Measurements from ENCODE around the gene NHLRC4.

Gene NHLRC4

DNA sequence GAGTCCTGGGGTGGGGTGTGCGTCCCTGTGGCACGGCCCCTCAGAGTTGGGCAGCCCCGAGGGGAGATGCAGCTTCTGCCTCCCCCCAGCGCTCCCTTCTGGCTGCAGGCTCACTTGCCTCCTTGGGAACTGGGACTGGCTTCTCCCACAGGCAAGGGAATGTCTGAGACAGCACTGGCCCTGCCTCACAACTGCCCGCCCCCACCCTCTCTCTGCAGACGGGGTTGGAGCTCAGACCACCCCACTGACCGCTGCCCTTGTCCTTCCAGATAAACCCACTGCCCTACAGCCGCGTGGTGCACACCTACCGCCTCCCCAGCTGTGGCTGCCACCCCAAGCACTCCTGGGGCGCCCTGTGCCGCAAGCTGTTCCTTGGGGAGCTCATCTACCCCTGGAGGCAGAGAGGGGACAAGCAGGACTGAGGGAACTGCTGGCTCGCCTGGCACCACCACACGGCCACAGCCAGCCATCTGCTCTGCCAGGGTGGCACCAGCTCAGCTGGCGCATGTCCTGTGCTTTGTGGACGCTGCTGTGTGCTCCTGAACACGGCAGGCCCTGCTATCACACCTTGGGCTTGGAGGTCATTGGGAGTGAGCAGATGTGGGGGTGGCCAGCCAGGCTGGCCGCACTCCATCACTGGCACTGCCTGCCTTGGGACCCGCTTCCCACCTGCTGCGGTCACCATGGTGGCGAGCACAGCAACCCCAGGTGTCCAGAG lies 16.0 kb downstream of the NHLRC4 start:
- no peak for DNase-seq (ENCODE audit: low spot score)

DNA sequence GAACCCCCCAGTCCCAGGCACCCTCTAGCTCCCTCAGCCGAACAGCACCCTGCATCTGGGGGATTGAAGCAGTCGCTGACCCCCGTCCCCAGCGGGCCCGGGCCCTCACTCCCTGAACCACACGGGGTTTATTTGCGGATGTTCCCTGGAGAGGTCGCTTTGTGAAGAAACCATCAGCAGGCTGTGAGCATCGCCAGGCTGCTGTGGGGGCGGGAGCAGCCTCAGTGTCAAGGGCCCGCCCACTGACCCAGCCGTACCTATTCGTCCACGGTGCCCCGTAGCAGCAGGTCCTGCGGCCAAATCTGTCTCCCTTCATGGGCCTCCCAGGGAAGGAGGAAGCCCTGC lies 16.6 kb downstream of the NHLRC4 start:
- DNase-seq (ENCODE audit: low spot score) = no peak

DNA sequence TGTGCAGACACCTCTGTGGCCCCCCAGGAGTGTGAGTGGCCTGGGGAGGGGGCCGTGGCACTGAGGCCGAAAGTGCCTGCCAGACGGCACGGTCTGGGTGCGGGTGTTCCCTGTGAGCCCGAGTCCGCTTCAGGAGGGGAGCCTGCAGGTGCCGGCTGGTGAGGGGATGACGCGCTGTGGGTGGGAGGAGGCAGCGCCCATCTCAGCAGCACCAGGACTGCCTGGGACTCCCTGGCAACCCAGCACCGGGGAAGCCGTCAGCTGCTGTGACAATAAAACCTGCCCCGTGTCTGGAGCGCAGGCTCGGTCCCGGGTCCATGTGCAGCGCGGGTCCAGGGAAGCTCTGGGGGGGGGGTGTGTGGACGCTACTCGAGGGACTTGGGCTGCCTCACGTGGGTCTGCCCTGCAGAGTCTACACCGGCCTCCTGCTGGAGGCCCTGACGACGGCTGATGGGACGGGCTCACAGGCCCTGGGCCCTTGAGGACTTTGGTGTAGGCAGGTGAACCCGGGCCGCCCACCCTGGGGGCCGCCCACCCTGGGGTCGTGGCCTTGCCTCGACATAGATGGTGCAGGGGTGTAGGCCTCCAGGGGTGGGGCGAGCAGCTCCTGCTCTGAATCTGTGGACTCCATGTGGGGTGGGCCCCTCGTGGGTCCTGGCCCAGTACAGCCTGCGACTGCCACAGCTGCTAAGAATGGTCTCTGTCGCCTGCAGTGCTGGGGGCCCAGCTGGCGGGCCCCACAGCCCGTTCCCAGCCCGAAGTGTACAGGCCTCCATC lies 17.2 kb downstream of the NHLRC4 start:
- no peak for DNase-seq (ENCODE audit: low spot score)

DNA sequence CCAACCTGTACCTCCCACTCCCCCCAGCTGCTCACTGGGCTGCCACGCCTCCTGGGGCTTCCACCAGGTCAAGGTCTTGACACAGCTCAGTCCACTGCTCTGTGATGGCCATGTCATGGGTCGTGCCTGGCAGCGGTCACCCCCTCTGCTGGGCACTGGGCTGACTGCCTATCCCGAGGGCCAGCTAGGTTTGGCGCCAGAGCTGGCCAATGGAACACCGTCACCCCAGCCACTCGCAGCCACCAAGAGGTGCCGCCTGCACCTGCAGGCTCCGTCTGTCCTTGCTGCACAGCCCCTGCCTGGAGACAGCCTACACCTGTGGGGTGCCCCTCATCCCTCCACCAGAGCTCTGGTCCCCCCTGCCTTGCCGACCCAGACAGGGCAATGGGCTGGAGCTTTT lies 18.5 kb downstream of the NHLRC4 start:
- peak; percentile 64 for DNase-seq (ENCODE audit: low spot score)

DNA sequence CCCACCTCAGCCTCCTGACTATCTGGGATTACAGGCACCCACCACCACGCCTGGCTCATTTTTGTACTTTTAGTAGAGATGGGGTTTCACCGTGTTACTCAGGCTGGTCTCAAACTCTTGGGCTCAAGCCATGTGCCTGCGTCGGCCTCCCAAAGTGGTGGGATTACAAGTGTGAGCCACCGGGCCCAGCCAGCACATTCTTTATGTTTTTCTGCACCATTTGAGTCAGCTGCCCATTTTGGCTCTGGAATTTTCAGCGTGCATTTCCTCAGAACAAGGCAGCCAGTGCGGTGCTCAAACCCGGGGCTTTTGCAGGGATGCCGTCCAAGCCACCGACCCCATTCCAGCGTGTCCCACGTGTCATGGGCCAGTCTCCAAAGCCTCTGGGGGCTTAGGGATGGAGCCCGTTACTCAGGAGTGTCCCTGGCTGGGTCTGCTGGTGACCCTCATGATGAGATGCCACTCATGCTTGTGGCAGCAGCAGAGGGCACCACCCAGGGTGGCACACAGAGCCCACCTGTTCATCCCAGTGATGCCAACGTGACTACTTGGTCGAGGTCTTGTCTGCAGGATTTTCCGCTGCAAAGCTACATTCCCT lies 19.3 kb downstream of the NHLRC4 start:
- no peak for DNase-seq (ENCODE audit: low spot score)

DNA sequence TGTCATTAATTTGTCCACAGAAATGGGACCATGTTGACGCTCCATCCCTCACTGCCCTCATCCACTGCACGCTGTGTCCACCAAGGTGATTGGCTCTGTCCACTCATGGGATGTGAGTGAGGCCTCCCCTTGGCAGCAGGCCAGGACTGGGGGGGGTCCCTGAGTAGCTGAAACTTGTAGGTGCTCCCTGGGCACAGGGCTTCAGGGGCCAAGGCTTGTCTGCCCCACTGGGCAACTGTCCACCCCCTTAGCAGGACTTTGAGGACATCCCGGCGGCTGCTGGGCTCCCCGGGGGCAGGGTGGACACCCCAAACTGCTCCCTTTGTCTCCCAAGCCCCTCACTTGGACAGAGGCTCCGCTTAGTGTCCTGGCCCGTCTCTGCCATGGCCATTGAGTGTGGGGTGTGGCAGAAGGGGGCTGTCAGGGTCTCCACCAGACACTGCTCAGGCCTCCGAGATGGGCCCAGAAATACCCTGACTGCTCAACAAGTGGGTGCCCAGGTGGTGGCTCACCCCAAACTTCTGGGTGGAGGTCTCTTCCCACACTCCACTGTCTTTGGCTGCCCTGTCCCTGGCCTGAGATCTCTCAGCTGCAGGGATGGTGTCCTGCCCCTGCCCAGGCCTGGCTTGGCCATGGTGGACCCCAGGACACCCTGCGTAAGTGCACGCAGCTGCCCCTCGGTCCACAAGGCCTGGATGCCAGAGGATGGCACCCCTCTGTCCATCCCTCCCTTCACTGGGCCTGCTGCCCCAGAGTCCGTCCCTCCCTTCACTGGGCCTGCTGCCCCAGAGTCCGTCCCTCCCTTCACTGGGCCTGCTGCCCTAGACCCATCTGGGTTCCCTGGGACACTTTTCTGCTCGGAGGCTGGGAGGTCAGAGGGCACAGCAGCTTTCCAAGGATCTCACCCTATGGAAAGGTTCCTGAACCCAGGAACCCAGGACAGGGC lies 20.1 kb downstream of the NHLRC4 start:
- no peak for DNase-seq (ENCODE audit: low spot score)

DNA sequence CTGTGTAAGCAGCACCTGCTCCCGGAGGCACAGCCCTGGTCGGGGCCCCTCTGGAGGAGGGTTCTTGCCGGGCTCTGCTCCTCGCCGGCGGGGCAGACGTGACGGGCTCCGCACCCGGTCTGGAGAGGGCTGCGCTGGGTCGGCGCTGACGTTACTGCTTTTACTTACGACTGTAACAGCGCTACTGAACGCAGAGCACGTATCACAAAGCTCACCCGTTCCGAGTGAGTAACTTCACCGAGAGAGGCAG lies 21.8 kb downstream of the NHLRC4 start:
- no peak for DNase-seq (ENCODE audit: low spot score)

DNA sequence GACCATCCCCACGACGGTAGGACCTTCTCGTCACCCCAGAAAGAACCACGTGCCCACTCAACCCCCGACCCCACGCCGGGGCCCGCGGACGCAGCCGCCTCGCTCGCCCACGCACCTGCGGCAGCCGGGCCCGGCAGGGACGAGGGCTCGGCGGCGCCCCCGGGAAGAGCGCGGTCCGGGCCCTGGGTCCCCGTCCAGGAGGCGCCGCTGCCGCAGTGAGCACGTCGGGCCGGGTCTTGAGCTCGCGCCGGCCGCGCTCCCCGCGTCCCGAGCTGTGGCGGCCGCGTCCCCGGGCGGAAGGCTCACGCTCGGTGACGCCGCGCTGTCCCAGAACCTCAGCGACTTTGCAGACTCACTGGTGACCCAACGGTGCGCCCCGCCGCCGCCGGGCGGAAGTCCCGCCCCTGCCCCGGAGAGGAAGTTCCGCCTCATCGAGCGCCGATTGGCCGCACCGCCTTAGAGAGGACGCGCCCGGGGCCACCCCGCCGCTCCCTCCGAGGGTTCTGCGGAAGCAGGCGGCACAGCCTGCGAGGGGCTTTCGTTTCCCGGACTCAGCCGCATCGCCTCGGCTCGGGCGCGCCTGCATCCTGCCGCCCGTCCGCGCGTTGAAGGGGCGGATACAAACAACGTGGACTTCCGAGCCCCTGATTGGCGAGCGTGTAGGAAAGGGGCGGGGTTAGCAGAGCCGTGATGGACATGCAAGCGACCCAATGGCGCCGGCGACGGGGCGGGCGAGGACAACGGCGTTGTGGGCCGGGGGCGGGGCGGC lies 22.3 kb downstream of the NHLRC4 start:
- DNase-seq (ENCODE audit: low spot score) = peak; percentile 100

DNA sequence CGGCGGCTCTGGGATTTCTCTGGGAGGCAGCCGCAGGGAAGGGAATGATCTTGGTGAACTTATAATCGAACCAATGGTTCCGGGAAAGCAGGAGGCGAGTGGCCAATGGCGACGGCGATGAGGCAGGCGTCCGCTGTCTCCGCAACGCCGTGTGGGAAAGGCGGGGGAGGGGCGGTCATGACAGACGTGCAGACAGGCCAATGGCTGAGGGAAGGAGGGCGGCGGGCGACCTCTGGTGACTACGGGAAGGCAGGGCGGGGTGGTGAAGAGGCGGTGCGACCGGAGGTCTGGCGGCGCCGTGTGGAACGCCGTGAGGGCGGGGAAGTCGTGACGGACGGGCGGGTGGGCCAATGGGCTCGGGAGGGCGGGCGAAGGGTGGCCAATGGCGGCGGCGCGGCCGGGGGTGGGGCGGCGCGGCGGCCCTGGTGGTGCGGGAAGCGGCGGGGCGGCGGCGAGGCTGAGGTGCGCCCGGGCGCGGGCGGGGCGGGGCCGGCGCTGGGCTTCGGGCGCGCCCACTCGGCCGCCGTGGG lies 22.9 kb downstream of the NHLRC4 start, which contains the start of gene RAB40C:
Gene RAB40C, plus strand, starts transcription at position 409 of the 530 bp plus-strand sequence. CDS start 226 bp downstream, outside the sequence.
- DNase-seq (ENCODE audit: low spot score) = peak; percentile 100

DNA sequence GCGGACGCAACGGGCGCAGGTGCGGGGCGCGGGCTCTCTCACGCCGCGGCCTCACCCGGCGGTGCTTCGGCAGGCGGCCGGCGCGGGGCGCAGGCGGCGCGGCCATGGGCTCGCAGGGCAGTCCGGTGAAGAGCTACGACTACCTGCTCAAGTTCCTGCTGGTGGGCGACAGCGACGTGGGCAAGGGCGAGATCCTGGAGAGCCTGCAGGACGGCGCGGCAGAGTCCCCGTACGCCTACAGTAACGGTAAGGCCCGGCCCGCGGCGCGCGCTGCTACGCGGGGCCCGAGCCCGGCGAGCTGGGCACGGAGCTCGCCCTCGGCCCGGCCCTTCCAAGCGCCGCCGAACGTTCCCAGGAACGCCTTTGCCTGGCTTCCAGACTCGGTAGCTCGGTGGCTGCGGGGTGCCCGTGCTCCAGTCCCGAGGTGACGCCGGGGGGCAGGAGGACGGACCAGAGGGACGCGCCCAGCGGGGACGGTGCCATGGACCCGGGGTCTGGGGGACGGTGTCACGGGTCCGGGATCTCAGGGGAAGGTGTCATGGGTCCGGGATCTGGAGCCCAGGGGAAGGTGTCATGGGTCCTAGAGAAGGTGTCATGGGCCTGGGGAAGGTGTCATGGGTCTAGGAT lies 23.5 kb downstream of the NHLRC4 start:
- DNase-seq (ENCODE audit: low spot score) = no peak

DNA sequence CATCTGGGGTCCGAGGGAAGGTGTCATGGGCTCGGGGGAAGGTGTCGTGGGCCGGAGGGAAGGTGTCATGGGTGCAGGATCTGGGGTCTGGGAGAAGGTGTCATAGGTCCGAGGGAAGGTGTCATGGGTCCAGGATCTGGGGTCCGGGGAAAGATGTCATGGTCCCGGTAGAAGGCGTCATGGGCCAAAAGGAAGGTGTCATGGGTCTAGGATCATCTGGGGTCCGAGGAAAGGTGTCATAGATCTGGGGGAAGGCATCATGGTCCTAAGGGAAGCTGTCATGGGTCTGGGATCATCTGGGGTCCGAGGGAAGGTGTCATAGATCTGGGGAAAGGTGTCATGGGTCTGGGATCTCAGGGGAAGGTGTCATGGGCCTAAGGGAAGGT lies 24.0 kb downstream of the NHLRC4 start:
- DNase-seq (ENCODE audit: low spot score) = no peak

DNA sequence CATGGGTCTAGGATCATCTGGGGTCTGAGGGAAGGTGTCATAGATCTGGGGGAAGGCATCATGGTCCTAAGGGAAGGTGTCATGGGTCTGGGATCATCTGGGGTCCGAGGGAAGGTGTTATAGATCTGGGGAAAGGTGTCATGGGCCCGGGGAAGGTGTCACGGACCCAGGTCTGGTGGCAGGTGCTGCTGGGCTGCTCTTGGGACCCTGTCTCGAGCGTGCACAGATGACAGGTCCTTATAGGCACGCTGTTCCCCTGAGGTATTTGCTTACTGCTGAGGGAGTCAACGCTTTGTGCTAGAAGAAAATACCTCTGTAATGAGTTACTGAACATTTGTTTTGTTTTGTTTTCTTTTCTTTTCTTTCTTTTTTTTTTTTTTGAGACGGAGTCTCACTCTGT lies 24.4 kb downstream of the NHLRC4 start:
- no peak for DNase-seq (ENCODE audit: low spot score)

DNA sequence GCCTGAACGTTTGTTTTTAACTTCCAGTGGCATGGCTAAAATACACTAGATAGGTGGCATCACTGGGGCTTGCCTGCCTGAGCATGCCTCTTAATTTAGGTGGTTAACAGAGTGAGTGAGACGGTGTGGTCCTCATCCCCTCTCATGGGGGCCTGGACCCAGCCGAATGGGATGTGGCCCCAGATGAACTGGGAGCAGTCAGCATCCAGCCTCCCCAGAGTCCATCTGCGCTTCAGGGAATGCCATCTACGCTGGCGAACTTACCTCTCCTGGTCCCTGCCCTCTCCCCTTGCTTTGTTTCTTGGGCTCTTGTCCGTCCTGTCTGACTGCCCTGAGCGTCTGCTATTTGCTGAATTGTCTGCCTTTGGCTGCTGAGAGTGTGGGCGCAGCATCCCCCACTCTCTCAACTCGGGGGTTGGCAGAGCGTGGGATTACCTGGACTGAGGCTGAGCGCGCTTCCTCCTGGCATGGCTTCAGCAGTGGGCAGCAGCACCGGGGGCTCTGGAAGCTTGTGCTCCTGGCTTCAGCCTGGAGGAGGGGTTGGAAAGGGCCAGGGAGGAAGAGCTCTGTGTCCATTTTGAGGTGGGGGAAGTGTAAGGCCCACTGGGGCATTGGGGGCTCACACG lies 25.2 kb downstream of the NHLRC4 start:
- DNase-seq (ENCODE audit: low spot score) = no peak

DNA sequence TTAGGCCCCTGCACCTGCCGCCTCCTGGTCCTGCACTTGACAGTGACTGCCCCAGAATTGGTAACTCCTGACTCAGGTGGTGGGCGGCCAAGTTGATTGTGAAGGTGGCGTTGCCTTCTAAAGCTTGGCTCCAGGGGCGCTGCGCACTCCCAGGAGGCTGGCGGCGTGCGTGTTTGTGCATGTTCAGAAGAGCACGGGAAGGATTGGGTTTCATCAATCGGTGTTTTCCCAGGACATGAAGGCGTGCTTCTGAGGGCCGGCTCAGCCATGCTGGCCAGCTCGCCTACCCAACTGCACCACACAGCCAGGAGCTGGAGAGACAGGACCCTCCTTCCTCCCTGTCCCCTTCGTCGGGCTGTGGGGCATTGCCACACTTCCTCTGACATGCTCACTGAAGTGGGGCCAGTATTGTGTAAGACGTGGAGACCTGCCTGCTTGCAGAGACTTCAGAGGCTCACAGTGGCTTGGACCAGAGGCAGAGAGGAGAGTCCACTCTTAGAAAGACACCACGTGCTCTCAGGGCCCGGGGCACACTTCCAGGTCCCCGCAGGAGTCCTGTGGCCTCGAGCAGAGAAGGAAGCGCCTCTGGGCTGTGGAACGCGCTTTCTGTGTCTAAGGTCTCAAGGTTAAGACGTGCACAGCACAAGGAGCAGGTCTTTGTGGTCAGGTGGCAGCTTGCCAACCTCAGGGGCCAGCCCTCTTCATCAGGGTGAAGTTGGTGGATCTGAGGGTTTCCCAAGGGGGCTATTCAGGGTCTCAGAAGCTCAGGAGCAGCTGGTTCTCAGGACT lies 25.9 kb downstream of the NHLRC4 start:
- no peak for DNase-seq (ENCODE audit: low spot score)

DNA sequence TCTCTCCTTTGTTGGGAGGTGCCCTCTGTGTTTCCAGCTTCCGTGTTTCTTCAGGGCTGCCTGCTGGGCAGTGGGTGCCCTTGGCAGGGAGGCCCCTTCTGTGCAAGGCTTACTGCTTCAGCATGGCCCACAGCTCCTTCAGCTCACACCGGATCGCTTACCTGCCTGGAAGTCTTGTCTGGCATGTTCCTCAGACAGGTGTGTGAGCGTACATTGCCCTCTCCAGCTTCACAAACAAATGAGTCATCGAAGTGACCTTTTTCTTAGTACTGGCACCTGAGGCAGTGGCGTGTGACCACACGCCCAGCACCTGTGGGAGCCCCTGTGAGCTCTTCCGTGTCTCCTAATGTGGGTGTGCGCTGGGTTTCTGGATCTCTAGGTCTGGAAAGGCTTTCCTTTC lies 26.6 kb downstream of the NHLRC4 start:
- DNase-seq (ENCODE audit: low spot score) = no peak

DNA sequence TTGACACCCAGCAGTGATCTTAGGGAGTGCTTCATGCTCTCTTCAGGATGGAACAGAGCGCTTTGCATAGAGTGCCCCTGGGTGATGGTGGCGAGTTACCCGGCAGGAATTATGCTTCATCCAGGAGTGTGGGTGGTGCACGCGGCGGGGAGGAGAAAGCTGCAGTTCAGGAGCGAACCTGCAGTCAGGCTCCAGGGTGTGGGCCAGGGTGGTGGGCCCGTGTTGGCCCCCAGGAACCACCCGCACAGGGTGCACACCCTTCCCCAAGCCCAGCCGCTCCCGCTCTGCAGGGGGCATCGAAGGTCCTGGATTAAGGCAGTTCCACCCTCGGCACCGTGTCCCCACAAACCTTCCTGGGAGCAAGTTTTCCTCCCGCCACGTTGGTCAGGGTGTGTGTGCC lies 27.0 kb downstream of the NHLRC4 start:
- no peak for DNase-seq (ENCODE audit: low spot score)

DNA sequence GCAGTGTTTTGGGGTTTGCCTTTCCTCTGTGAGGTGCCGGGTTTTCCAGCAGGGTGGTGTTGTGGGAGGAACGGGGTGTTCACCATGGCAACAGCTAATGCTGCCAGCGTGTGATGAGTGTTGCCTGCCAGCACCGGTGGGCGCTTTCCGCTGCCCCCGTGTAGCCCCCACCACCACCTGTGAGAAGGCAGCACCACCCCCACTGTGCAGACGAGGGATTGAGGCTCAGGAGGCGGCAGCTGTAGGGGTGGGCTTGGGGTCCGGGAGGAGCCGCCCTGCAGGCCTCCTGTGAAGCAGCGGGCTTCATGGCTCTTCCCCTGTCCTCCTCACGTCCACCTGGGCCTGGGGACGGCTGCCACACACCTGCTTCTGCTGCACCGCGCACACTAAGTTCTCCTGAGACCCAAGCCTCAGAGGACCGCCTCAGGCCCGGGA lies 28.3 kb downstream of the NHLRC4 start:
- DNase-seq (ENCODE audit: low spot score) = no peak

DNA sequence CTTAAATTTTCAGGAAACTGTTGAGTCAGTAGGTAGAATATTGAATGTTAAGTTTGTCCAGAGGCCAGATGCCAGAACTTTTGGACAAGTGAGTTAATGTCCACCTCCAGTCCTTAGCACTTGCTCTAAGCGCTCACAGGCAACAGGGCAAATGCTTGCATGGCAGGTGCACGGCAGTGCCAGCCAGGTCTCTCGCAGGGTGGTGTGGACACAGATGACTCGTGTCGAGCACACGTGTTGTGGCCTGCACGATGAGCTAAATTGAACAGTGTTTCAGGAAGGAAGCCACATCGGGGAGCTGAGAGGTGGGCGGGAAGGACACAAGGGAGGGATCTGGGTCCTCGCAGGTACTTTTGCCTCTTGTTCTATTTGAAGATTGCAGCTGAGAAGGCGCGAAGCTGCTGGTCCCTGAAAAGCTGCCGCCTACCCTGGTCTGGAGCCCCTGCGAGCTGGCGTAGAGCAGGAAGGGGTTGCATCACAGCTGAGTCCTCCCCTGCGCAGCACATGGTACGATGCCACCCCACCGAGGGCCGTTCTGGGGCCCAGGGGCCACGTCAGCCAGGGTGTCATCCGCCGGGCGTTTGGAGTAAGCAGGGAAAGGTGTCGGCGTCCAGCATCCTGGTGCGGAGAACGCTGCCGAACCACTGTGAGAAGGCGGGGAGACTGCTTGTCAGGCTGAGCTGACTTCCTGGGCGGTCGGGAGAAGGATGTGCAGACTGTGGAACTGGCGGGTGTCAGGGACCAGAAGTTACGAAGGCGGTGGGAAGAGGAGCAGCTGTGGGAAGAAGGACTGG lies 29.3 kb downstream of the NHLRC4 start:
- DNase-seq (ENCODE audit: low spot score) = no peak

DNA sequence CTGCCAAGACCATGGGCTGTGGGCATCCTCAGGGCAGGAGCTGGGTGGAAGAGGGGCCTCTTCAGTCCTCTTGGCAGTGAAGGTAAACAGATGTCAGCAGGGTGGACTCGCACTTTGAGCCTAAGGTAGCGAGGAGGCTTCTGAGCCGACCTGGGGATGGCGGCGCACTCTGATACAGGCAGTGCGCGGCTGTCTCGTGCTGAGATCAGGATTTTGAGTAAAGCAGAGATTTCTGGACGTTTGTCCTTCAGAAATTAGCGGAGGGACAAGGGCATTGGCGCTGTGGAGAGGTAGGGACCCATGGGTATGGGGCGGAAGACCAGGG lies 29.9 kb downstream of the NHLRC4 start:
- no peak for DNase-seq (ENCODE audit: low spot score)

Data from left forelimb (tissue), 1 donor.